ENCODE data around the gene VPS13C. TPM values are rescaled to one million over a fixed set of nuclear protein-coding genes. Genes with fewer than 3 reads are reported as not detected.

The VPS13C gene
- total and polyA plus RNA-seq, 8 donors, result 5.4 to 207 (median 89.4) TPM

GRCh38 chr15:61820951-61821350 lies 239.3 kb downstream of the VPS13C start:
- H3K27me3 ChIP-seq, result peaks cover 0 to 32% (median 3%) of the 10 kb centered on the region in 3 donors
- TF ChIP-seq POLR2A (IDR thresholded peaks at IDR 0.05) (no peak), CTCF (IDR thresholded peaks at IDR 0.05) (no peak), POLR2AphosphoS5 (IDR thresholded peaks at IDR 0.05) (no peak), EP300 (IDR thresholded peaks at IDR 0.05) (no peak)
- no peak overlapping the region for H3K4me3 ChIP-seq
- intact Hi-C loops (cut with DNase I; ENCODE audit: low total_unique reads), result no loop called here
- no peaks in the 10 kb centered on the region for H3K9me3 ChIP-seq
- H3K4me1 ChIP-seq, result no peaks in the 10 kb centered on the region
- no peak overlapping the region for H3K27ac ChIP-seq
- H3K36me3 ChIP-seq, result no peaks in the 10 kb centered on the region
- 76 to 86% (median 81%) methylated on average over 4 of the region's 4 CpGs for WGBS, 5 donors
- no peak for DNase-seq

DNA sequence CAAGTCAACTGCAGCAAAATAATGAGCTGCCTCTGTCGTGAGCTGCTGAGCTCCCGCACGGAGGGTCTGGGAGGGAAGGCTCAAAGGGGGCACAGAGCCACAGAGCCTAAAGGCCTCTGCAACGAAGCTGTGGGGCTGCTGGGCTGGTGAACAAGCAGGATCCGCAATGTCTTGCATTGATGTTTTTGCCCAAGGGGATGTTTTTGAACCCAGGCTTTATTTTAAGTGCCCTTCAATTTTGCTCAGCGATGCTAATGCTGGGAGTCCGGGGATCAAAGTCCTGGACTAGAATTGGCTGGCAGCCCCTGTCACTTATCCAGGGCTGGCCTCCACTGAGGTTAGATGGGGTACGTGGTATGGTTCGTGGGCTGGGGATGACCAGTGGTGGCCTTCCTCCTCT lies 240.0 kb downstream of the VPS13C start:
- no peak for TF ChIP-seq CTCF (IDR thresholded peaks at IDR 0.05)
- no peak for TF ChIP-seq EP300 (IDR thresholded peaks at IDR 0.05)
- no peak for TF ChIP-seq POLR2AphosphoS5 (IDR thresholded peaks at IDR 0.05)
- TF ChIP-seq POLR2A (IDR thresholded peaks at IDR 0.05), result no peak
- intact Hi-C loops (cut with DNase I; ENCODE audit: low total_unique reads), result no loop called here
- Histone ChIP-seq H3K36me3 (no peaks in the 10 kb centered on the region), H3K9me3 (no peaks in the 10 kb centered on the region), H3K27ac (no peak overlapping the region), H3K27me3 (peaks cover 0 to 38% (median 3%) of the 10 kb centered on the region in 3 donors), H3K4me3 (no peak overlapping the region), H3K4me1 (no peaks in the 10 kb centered on the region)
- 69 to 92% (median 87%) methylated on average over 7 to 9 of the region's 9 CpGs for WGBS, 5 donors
- no peak for DNase-seq

GRCh38 chr15:61819386-61819785 lies 240.9 kb downstream of the VPS13C start:
- Histone ChIP-seq H3K27ac (no peak overlapping the region), H3K4me1 (no peaks in the 10 kb centered on the region), H3K9me3 (no peaks in the 10 kb centered on the region), H3K27me3 (peaks cover 0 to 41% (median 3%) of the 10 kb centered on the region in 3 donors), H3K4me3 (no peak overlapping the region), H3K36me3 (no peaks in the 10 kb centered on the region)
- TF ChIP-seq EP300 (IDR thresholded peaks at IDR 0.05) (no peak), CTCF (IDR thresholded peaks at IDR 0.05) (no peak), POLR2A (IDR thresholded peaks at IDR 0.05) (no peak), POLR2AphosphoS5 (IDR thresholded peaks at IDR 0.05) (no peak)
- no peak for DNase-seq
- WGBS, 5 donors, result 85 to 89% (median 88%) methylated on average over 9 of the region's 9 CpGs
- intact Hi-C loops (cut with DNase I; ENCODE audit: low total_unique reads), result no loop called here

GRCh38 chr15:61818801-61819200 lies 241.4 kb downstream of the VPS13C start:
- WGBS, 5 donors, result 96 to 100% (median 99%) methylated on average over 2 of the region's 2 CpGs

More at GRCh38 chr15:61818801-61819200, 241.4 kb downstream of the VPS13C start:
- Histone ChIP-seq H3K4me3 (no peak overlapping the region), H3K27me3 (peaks cover 0 to 41% (median 3%) of the 10 kb centered on the region in 3 donors), H3K4me1 (no peaks in the 10 kb centered on the region), H3K9me3 (no peaks in the 10 kb centered on the region), H3K36me3 (no peaks in the 10 kb centered on the region), H3K27ac (no peak overlapping the region)
- no peak for DNase-seq
- intact Hi-C loops (cut with DNase I; ENCODE audit: low total_unique reads), result no loop called here
- no peak for TF ChIP-seq EP300 (IDR thresholded peaks at IDR 0.05)
- no peak for TF ChIP-seq POLR2A (IDR thresholded peaks at IDR 0.05)
- no peak for TF ChIP-seq POLR2AphosphoS5 (IDR thresholded peaks at IDR 0.05)
- no peak for TF ChIP-seq CTCF (IDR thresholded peaks at IDR 0.05)

Measured in stomach (tissue), 9 donors.